Smooth muscle cell (in vitro differentiated cells): ENCODE measurements around the gene SYNM. TPM values are rescaled to one million over a fixed set of nuclear protein-coding genes. Genes with fewer than 3 reads are reported as not detected.

Experiments
- polyA plus RNA-seq: library from polyadenylated mRNA; unstranded; fragments of >200 nt; fragmentation: Nextera tagmentation; extraction: Ambion mirVana; gene quantifications from 2 replicates; pipeline ENCODE4 v1.2.1, GENCODE V29; 2016
- total RNA-seq: library from RNA; depleted of rRNA; stranded (reverse); fragments of >200 nt; gene quantifications from 2 replicates; pipeline ENCODE4 v1.2.3, GENCODE V29; 2014

The SYNM gene
- total and polyA plus RNA-seq, 2 experiments from 2014 or later, result 1.3 to 3.0 TPM

Other genes with a start within 250 kb of the SYNM start
- gene PGPEP1L, start 97.3 kb upstream of the SYNM start, total RNA-seq, result not detected in 2 replicates
- not detected in 2 replicates for gene PGPEP1L, start 97.3 kb upstream of the SYNM start, polyA plus RNA-seq
- gene TTC23, start 144.5 kb downstream of the SYNM start, total RNA-seq, result 45.4 and 76.8 TPM in 2 replicates
- 25.0 and 27.0 TPM in 2 replicates for gene TTC23, start 144.5 kb downstream of the SYNM start, polyA plus RNA-seq
- gene LRRC28, start 146.4 kb downstream of the SYNM start, total RNA-seq, result 28.8 and 53.5 TPM in 2 replicates
- 22.2 and 26.5 TPM in 2 replicates for gene LRRC28, start 146.4 kb downstream of the SYNM start, polyA plus RNA-seq